Inflammatory macrophage treated with lipopolysaccharide for 1 hour (primary cell): Measurements from ENCODE around the gene OR6C74.

Experiments used
- DNase-seq, 2 donors: peaks; one replicate each; pipeline ENCODE4 v3.0.0-alpha.2; 2020 to 2022

OR6C74 gene

DNA sequence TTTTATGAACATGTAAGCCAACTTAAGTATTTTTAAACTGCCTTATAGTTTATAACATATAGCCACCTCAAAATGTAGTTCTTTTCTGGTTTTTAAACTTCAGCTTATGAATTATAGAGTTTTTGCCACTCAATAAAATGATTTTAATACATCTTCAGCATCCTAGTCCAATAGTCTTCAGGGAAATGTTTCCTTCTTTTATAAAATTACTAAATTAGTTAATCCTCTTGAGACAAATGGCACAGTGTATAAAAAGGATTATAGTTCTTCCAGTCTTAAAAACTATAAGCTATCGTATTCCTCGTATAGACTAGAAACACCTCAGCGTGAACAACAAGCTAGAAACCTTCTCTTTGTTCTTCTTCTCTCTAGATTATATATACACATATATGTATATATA, at the start of gene OR6C74:
TSS of gene OR6C74 (plus strand) at position 301 of the 400 bp plus-strand sequence. CDS start 2,679 bp downstream, outside the sequence.
- no peak for DNase-seq

DNA sequence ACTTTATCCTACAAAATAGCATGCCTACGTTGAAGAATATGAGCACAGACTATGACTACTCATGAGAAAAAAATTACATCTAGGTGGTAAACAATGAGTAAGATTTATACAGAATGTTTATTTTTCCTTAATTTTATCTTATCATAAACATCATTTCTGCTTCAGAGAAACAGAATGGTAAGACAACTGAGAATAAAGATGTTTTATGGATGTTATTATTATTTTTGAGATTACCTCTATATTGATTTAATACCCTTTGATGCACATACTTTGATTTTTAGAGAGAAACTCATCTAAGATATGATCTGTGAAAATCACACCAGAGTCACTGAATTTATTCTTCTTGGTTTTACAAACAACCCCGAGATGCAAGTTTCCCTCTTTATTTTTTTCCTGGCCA, 23.7 kb upstream of the OR6C74 start, which contains the start of gene OR10A7:
TSS of gene OR10A7 (plus strand) at position 301 of the 400 bp plus-strand sequence. CDS start at position 301, 0 bp downstream.
- no peak for DNase-seq

DNA sequence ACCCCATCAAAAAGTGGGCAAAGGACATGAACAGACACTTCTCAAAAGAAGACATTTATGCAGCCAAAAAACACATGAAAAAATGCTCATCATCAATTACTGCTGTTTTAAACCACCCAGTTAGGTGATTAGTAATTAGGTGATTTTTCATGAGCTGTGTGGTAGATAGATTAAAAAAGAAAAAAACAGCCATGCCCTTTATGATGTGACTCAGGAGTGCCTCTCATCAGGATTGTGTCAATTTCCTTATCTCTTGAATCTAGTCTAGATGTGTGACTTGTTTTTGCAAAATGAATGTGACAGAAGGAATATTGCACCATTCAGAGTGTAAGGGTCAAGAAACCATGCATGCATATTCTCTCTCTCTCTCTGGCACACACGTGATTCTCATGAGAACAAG, 17.9 kb upstream of the OR6C74 start:
- DNase-seq: no peak

DNA sequence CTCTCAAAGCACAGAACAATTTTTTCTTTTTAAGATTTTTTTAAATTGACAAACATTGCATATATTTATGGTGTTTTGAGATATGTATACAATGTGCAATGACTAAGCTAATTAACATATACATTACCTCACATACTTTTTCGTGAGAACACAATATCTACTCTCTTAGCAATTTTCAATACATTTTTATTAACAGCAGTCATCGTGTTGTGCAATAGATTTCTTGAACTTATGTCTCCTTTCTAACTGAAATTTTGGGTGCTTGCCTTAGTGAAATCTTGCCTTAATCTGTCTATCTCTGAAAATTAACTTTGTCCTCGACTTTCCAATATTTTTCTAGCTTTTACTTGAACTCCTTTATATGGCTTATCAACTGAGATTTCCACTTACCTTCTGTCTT, 16.8 kb upstream of the OR6C74 start:
- DNase-seq: no peak

DNA sequence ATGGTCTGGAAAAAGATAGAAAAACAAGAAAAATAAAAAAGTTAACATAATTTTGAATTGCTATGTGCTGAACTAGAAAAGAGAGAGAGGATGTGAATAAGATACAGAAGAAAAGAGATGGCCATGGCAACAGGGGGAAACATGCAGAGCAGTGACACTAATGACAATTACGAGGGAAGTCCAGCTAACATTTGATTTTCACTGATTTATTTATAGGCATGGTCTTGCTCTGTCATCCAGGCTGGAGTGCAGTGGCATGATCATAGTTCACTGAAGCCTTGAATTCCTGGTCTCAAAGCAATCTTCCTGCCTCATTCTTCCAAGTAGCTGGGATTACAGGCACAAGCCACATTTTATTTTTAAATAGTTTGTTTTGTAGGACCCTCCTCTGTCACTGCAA, 1.8 kb downstream of the OR6C74 start:
- no peak for DNase-seq

DNA sequence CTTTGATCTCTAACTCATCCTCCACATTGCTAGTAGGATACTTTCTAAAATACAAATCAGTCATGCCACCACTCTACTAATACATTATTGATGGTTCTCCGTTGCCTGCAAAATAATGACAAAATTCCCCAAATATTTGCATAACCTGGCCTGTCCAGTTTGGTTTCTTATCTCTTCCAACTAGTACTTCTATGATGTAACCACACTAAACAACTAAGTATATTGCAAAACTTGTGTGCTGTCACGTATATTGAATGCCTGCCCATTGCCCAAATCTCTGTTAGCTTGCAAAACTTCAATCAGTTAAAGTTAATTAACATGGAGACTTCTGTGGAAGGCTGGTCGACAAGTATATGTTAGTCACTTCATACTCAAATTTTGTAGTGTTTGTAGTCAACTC, 6.5 kb downstream of the OR6C74 start:
- DNase-seq: no peak

DNA sequence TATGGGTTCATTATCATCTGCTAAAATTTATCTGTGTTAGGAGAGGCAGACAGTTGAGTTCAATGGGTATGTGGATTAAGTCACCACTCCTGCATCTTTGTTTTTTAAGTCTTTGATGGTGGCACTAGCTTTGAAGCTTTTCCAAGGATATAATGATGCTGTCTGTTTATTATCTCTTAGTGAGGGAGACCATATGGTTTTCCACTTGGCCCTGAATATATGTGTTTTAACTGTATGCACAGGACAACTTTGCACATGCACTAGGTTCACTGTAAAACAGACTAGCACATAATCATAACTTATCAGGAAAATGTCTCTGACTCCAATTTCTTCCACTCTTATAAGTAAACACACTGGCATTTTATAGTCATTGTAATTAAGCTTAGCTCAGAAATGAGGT, 8.9 kb downstream of the OR6C74 start:
- DNase-seq: no peak

DNA sequence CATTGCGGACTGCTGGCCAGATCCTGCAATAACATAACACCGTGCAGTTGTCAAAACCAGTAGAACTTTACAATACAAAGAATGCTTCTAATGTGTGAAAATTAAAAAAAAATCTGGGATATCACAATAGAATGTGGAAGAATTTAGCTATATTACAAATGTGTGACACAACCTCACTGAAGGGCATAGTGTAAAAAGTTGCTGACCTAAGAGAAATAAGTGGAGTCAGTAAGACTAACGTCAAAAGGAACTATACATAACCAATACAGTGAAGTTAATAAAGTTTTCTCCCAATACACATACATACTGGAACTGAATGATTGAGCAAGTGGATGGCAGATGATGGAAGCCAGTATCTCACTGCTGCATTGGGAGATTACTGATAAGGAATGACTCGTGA, 12.4 kb downstream of the OR6C74 start:
- DNase-seq: no peak

DNA sequence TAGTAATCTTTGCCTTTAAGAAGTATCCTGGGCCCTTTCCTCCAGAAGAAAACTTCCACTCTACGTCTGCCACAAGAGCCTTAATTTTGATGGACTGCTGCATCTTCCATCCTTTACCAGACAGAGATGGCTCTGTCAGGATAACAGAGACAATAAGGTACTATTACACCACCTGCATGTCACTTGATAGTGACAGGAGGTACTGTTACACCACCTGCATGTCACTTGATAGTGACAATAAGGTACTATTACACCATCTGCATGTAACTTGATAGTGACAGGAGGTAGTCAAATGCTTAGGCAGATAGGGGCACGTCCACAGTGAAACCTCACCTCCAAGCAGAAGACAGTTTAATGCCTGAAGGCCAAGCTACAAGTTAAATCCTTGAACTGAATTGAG, 13.9 kb downstream of the OR6C74 start:
- DNase-seq: no peak

DNA sequence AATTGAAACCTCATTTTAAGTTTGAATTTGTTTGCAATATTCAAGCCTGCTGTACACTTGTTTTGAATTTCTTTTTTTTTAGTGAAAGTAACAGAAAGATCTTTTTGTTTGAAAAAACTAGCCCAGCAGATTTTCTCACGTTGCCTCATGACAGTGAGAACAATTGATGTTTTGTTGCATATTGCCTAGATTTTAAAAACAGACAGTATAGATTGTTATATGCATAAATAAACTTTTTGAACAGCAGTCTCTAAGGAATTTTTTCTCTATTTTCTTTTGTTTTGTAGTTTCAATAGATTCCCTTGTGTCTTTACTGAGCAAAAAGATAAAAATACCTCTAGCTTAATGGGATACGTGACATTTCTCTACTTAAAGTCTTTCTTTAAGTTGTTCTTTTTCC, 36.6 kb downstream of the OR6C74 start:
- DNase-seq: no peak

DNA sequence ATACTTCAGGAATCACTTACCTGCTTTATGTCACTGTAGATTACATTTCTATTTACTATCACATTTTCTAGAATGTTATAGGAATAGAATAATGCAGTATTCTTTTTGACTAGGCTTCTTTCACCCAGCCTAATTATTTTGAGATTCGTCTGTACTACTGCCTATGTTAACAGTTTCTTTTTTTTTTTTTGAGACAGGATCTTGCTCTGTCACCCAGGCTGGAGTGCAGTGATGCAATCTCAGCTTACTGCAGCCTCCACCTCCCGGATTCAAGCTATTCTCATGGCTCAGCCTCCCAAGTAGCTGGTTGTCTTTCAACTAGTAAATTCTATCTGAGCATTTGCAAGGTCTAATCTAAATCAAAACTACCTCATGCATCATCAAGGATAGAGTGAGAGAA, 45.6 kb downstream of the OR6C74 start:
- no peak for DNase-seq
